Endothelial cell of umbilical vein (primary cell): ENCODE results near the gene UBTD1. TPM values are rescaled to one million over a fixed set of nuclear protein-coding genes. Genes with fewer than 3 reads are reported as not detected.

Experiments
- BruUV-seq: library from RNA; stranded (reverse); fragments of 400-500 nt; replicated peaks from 2 replicates; lab custom pipeline; 2021; lab: Mats Ljungman, UMichigan
- CTCF ChIA-PET: fragments of 300-600, 350-600 bp; sonication (Branson Sonifier 250); formaldehyde crosslinking; loops from one replicate; lab custom pipeline; 2021; ENCODE audit warnings: antibody characterized with exemption, inconsistent platforms; lab: Charles Lee
- POLR2A ChIA-PET: fragments of 300-600, 350-600 bp; sonication (Branson Sonifier 250); formaldehyde crosslinking; loops from one replicate; lab custom pipeline; 2021; ENCODE audit warnings: antibody characterized with exemption, inconsistent platforms; lab: Charles Lee
- DNase-seq: peaks from one replicate; pipeline ENCODE4 v3.0.0-alpha.2; 2011; ENCODE audit warnings: low read depth, low spot score
- FAIRE-seq: peaks from 2 replicates; lab custom pipeline; 2011; peaks lifted over from hg19 to GRCh38; lab: Jason Lieb, UNC
- H2AFZ ChIP-seq: 2 replicates; pipeline ENCODE4 v1.6.0; 2012; ENCODE audit warnings: low read depth, low read length, control low read depth, inconsistent platforms
- H3K27ac ChIP-seq: 2 replicates; pipeline ENCODE4 v1.5.1; 2011; ENCODE audit warnings: low read depth, mild to moderate bottlenecking, control low read depth, low read length, moderate library complexity; ENCODE audit not compliant: insufficient read depth
- H3K27me3 ChIP-seq, 2 experiments: 2 replicates each; pipeline versions ENCODE4 v1.6.0 to v1.6.1; 2011; ENCODE audit warnings: low read length in 2 of 2, mixed read lengths in 1 of 2; ENCODE audit not compliant: control insufficient read depth in 2 of 2, insufficient read depth in 2 of 2
- H3K36me3 ChIP-seq, 2 experiments: 2 replicates in 1 of 2; 3 replicates in 1 of 2; pipeline ENCODE4 v1.5.1; 2011; ENCODE audit warnings: low read length in 2 of 2, mild to moderate bottlenecking in 1 of 2, moderate library complexity in 1 of 2; ENCODE audit not compliant: control insufficient read depth in 2 of 2, insufficient read depth in 2 of 2; ENCODE audit errors: extremely low read depth in 1 of 2
- H3K4me1 ChIP-seq: 3 replicates; pipeline ENCODE4 v1.5.1; 2011; ENCODE audit warnings: mild to moderate bottlenecking, low read length; ENCODE audit not compliant: control insufficient read depth, insufficient read depth; ENCODE audit errors: extremely low read depth
- H3K4me2 ChIP-seq: 2 replicates; pipeline ENCODE4 v1.6.1; 2011; ENCODE audit warnings: low read length, control low read depth, mixed read lengths; ENCODE audit not compliant: insufficient read depth
- H3K4me3 ChIP-seq, 3 experiments: fragments of 200-600 bp in 1 of 3; sonication (generic), shearing (Covaris generic) in 1 of 3; replicated peaks in 1 of 3; 2 replicates each; pipeline ENCODE4 v1.5.1; 2011 to 2016; ENCODE audit warnings: control low read depth in 3 of 3, low read length in 3 of 3, mild to moderate bottlenecking in 2 of 3, inconsistent platforms in 1 of 3, low read depth in 1 of 3, moderate library complexity in 1 of 3; ENCODE audit not compliant: insufficient read depth in 1 of 3
- H3K79me2 ChIP-seq: 2 replicates; pipeline ENCODE4 v1.6.0; 2012; ENCODE audit warnings: low read length, inconsistent platforms; ENCODE audit not compliant: control insufficient read depth, insufficient read depth
- H3K9ac ChIP-seq: replicated peaks from 2 replicates; pipeline ENCODE3; 2011; ENCODE audit warnings: low read length, control low read depth; ENCODE audit not compliant: insufficient read depth; ENCODE audit errors: extremely low read depth
- H3K9me1 ChIP-seq: replicated peaks from 3 replicates; pipeline ENCODE4 v1.6.0; 2011; ENCODE audit warnings: mild to moderate bottlenecking, low read length; ENCODE audit not compliant: control insufficient read depth, insufficient read depth; ENCODE audit errors: extremely low read depth
- H3K9me3 ChIP-seq: replicated peaks from 2 replicates; pipeline ENCODE4 v1.5.1; 2012; ENCODE audit warnings: low read length, inconsistent platforms; ENCODE audit not compliant: control insufficient read depth, insufficient read depth
- H4K20me1 ChIP-seq: replicated peaks from 2 replicates; pipeline ENCODE3; 2011; ENCODE audit warnings: mild to moderate bottlenecking, low read length; ENCODE audit not compliant: control insufficient read depth, insufficient read depth; ENCODE audit errors: extremely low read depth
- CTCF ChIP-seq, 2 donors: IDR thresholded peaks; 1 replicate in 1 of 2; 2 replicates in 1 of 2; pipeline ENCODE4 v1.5.1; 2011; ENCODE audit warnings: low read length in 2 of 2, mild to moderate bottlenecking in 2 of 2, moderate library complexity in 2 of 2, control low read depth in 1 of 2, inconsistent platforms in 1 of 2, low read depth in 1 of 2; ENCODE audit not compliant: insufficient read depth in 1 of 2; ENCODE audit errors: extremely low read depth in 1 of 2
- EZH2 ChIP-seq: IDR thresholded peaks from 2 replicates; pipeline ENCODE4 v1.6.1; 2012; ENCODE audit warnings: borderline replicate concordance, low read depth, mild to moderate bottlenecking, moderate library complexity, low read length, inconsistent platforms; ENCODE audit not compliant: severe bottlenecking
- FOS ChIP-seq: IDR thresholded peaks from 2 replicates; pipeline ENCODE4 v1.6.1; 2011; ENCODE audit warnings: mild to moderate bottlenecking, low read length, moderate library complexity, borderline replicate concordance; ENCODE audit not compliant: insufficient read depth
- GATA2 ChIP-seq: IDR thresholded peaks from 2 replicates; pipeline ENCODE4 v1.7.0; 2011; ENCODE audit warnings: low read depth, mild to moderate bottlenecking, moderate library complexity, mixed read lengths, low read length; ENCODE audit not compliant: insufficient read length, insufficient read depth
- JUN ChIP-seq: IDR thresholded peaks from 2 replicates; pipeline ENCODE4 v1.6.1; 2011; ENCODE audit warnings: borderline replicate concordance, low read depth; ENCODE audit not compliant: insufficient read length, insufficient read depth
- MAX ChIP-seq: IDR thresholded peaks from 2 replicates; pipeline ENCODE4 v1.6.1; 2011; ENCODE audit not compliant: insufficient read depth, insufficient read length
- MYC ChIP-seq: IDR thresholded peaks from one replicate; pipeline ENCODE4 v1.6.1; 2011; ENCODE audit warnings: mild to moderate bottlenecking, low read depth, low read length
- POLR2A ChIP-seq: IDR thresholded peaks from 2 replicates; pipeline ENCODE4 v1.6.1; 2012; ENCODE audit warnings: low read depth, mild to moderate bottlenecking, control low read depth, low read length
- POLR2AphosphoS5 ChIP-seq: IDR thresholded peaks from 2 replicates; pipeline ENCODE4 v1.6.1; 2012; ENCODE audit warnings: low read depth, mild to moderate bottlenecking, control low read depth, low read length, moderate library complexity; ENCODE audit not compliant: insufficient read depth
- dilution Hi-C: fragments of 300-500 bp; cut with MboI; formaldehyde crosslinking; loops from one replicate; pipeline ENCODE4 v1.15.0; 2019; ENCODE audit warnings: low sequenced_read_pairs; ENCODE audit not compliant: extremely low pct_ligation_motif_present
- intact Hi-C: fragments of 100-400 bp; cut with micrococcal nuclease; formaldehyde crosslinking; loops from one replicate; pipeline ENCODE4 v1.10.0; 2022
- polyA plus RNA-seq, 4 experiments: library from polyadenylated mRNA; depleted of rRNA in 3 of 4; stranded (reverse) in 3 of 4; unstranded in 1 of 4; fragments of >200 nt; gene quantifications; 2 replicates each; pipeline versions ENCODE4 v1.2.1 to v1.2.3, GENCODE V29; 2011 to 2012; ENCODE audit warnings: missing spikeins in 1 of 4
- total RNA-seq: library from RNA; stranded (reverse); gene quantifications from 2 replicates; pipeline ENCODE4 v1.2.3, GENCODE V29; 2021

Gene UBTD1
- total and polyA plus RNA-seq, 2 donors (not counting 3 experiments of a cell fraction or from before 2014, with no cell fraction given), result 42.6 to 63.7 TPM

GRCh38 chr10:97607095-97607636, 108.4 kb downstream of the UBTD1 start:
- H4K20me1 ChIP-seq, result no peaks in the 10 kb centered on the region
- DNase-seq (no peak), FAIRE-seq (no peak)
- dilution Hi-C loops (no loop called here), intact Hi-C loops (no loop called here)
- no peak overlapping the region for H3K9ac ChIP-seq
- H3K27ac ChIP-seq, result no peak overlapping the region
- ChIA-PET POLR2A (no interaction called here), CTCF (interaction anchor here (2.2 kb wide), 1 partner anchor 35 kb away, joined by 14 read pairs; the partner anchor contains the start of gene ANKRD2)
- no peak overlapping the region for H3K4me3 ChIP-seq
- no peak overlapping the region for H3K4me2 ChIP-seq
- H3K27me3 ChIP-seq, result no peaks in the 10 kb centered on the region
- no TSS peak for BruUV-seq
- H3K79me2 ChIP-seq, result no peaks in the 10 kb centered on the region
- H3K9me3 ChIP-seq, result no peaks in the 10 kb centered on the region
- no peak overlapping the region for H2AFZ ChIP-seq
- TF ChIP-seq MAX (no peak), POLR2A (no peak), JUN (no peak), GATA2 (no peak), CTCF (IDR thresholded peaks at IDR 0.05; ENCODE audit: extremely low read depth in 1 of 2, insufficient read depth in 1 of 2, low read depth in 1 of 2, low read length in 2 of 2) (no peak), FOS (no peak), POLR2AphosphoS5 (no peak), EZH2 (no peak), MYC (no peak)
- H3K36me3 ChIP-seq, result no peaks in the 10 kb centered on the region
- no peaks in the 10 kb centered on the region for H3K4me1 ChIP-seq
- no peaks in the 10 kb centered on the region for H3K9me1 ChIP-seq
